Right ventricle myocardium inferior (tissue), 1 donor: Measurements from ENCODE around the gene ACIN1. TPM values are rescaled to one million over a fixed set of nuclear protein-coding genes. Genes with fewer than 3 reads are reported as not detected.

Experiments
- ATAC-seq: fragments of 200-7000 bp; cut with Tn5 transposase; one replicate; pipeline ENCODE4 v1.9.1; 2020; ENCODE audit warnings: mild to moderate bottlenecking, moderate library complexity
- DNase-seq: peaks from one replicate; pipeline ENCODE4 v3.0.0; 2021; ENCODE audit errors: missing footprints
- intact Hi-C: fragments of 100-400 bp; cut with DNase I; formaldehyde crosslinking; loops from one replicate; pipeline ENCODE4 v1.11.0; 2022
- long read RNA-seq: library from polyadenylated mRNA; unstranded; transcript quantifications from one replicate; pipeline ENCODE4 v2.0.0, GENCODE V29; 2021
- total RNA-seq: library from RNA; stranded (reverse); fragmentation: NEBNext Ultra II Directional; extraction: Animal tissue kit (Norgen Biotek cat#: 25700); gene quantifications from one replicate; pipeline ENCODE4 v1.2.1, GENCODE V29; 2021
- donor health status: DM: no; HTN: yes; CAD: no; lungs with severe emphysema.

ACIN1 gene
- total RNA-seq = 73.9 TPM
- long read RNA-seq, full-length matches to known transcripts = 3 of 15 reads
- long read RNA-seq, partial matches to known transcripts = 8 of 15 reads
- long read RNA-seq, other reads (novel, unspliced or antisense) = 4 of 15 reads

DNA sequence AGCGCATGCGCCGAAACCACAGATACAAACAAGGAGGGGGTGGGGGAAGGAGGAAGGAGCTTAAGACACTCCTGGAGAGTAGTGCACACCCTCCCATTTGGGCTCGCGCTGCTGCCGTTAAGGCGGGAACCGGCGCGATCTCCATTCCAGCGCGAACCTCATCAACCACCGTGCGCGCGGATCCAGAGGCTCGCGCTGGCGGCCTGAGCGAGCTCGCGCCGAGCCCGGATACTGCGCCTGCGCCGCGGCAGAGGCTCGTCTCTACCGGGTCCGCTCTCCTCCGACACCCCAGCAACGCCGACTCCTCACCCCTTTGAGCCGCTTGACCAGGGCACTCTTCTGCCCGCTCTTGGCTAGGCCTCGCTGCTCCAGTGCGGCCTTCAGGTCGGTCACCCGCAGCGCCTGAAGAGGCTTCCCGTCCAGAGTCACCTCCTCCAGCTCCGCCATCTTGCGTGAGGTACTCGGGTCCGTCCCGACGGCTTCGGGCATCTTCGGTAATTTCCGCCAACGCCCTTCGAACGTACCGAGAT is at the start of gene ACIN1:
Gene ACIN1 (minus strand): TSS at position 471 of the 530 bp plus-strand sequence. CDS start 24 bp downstream, at position 447.
- DNase-seq (peak; percentile 99), ATAC-seq (peak; percentile 63)
- intact Hi-C loops = loop anchor here (2.0 kb wide), 1 partner anchor 18 kb away; no protein-coding TSS in a partner anchor

DNA sequence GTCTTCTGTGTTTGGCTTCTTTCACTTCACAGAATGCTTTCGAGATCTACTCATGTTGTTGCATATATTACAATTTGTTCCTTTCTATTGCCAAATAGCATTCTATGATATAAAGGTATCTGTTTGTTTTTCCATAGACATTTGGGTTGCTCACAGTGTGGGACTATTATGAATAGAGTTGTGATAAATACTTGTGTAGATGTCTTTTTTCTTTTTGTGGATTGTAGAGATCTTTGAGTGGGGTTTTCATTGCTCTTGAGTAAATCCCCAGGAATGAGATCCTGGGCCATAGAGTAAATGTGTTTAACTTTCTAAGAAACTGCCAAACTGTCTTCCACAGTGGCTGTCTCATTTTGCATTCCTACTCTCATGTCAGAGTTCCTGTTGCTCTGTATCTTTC is 49.0 kb upstream of the ACIN1 start:
- no peak for DNase-seq
- intact Hi-C loops = no loop called here
- no peak for ATAC-seq

DNA sequence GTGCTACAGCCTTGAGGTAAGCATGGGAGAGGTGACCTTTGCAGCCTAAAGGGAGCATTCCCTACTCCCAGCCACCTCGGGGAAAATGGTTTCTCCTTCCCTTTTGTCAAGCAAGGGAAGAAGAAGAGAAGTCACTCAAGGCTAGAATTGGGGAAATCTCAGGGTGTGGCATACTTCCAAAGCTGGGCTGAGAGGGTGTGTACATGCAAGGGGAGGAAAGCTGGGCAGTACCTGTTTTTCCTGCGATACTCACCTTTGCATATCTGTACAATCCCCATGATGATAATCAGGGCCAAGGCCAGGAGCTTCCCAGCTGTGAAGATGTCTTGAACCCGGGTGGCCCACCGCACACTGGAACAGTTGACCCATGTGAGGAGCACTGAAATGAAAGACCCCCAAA is 47.9 kb upstream of the ACIN1 start:
- ATAC-seq (no peak), DNase-seq (no peak)

DNA sequence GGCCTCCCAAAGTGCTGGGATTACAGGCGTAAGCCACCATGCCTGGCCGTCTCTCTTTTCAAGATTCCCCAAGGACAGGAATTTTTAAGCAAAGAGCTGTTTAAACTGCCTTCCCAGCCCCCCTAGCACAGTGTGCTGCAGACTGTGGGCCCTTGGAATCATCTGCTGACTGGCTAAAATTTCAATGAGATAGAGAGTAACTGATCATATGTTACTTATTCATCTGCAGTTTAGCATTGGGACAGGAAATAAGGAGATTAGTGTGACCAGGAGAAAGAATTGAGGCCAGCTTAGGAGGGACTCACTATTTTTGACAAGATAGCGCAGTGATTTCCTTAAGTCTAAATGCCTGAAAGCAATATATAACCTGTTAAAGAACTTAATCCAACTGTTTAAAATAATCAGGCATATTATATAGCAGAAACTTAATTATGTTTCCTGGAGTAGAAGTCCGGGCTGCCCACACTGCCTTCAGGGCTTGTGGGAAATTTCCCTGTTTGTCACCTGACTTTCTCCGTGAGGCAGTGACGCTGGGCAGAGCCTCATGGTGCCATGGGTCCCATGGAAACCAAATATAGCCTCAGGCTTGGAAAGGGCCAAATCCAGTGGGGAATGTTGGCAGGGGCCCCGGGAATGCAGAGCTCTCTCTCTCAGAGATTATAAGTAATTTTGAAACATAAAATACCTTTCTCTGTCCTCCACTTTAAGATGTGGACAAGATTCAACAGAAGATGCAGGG is 46.9 kb upstream of the ACIN1 start:
- peak; percentile 89 for ATAC-seq
- DNase-seq = peak; percentile 86
- intact Hi-C loops = no loop called here

More for the DNA sequence above, 47.9 kb upstream of the ACIN1 start:
- intact Hi-C loops = no loop called here

GRCh38 chr14:23140371-23140770 is 45.4 kb upstream of the ACIN1 start:
- DNase-seq (no peak), ATAC-seq (no peak)
- intact Hi-C loops = no loop called here

- ATAC-seq = no peak
- DNase-seq = no peak
- intact Hi-C loops = no loop called here
Measured at GRCh38 chr14:23139874-23140273, 44.9 kb upstream of the ACIN1 start.

DNA sequence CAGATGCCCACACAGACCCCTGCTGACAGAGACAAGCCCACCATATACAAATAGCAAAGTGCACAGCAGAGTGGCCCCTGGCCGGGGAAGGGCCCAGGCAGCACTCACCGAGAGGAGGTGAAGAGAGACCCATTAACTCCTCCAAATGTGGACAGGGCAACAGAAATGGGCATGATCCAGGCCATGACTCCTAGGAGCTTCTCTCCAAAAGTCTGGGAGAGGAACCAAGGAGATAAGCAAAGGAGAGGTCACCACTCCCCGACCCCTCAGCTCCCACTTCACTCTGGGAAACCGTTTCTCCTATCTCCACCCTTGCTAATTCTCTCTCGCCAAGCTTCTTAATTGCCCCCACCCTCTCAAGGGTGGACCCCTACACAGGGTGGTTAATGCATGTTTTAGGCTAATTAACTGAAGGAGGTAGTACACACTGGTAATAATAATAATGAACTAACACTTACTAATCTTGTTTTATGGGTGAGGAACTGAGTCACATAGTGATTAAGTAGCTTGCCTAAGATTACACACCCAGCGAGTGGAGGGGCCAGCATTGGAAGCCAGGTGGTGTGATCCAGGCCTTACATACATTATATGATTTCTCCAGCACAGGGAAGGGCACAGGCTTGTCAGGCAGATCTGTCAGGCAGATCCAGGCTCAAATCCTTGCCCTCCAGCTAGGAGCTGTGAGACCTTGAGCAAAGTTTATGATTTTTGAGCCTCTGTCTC is 43.0 kb upstream of the ACIN1 start:
- intact Hi-C loops = no loop called here
- peak; percentile 17 for DNase-seq
- no peak for ATAC-seq

DNA sequence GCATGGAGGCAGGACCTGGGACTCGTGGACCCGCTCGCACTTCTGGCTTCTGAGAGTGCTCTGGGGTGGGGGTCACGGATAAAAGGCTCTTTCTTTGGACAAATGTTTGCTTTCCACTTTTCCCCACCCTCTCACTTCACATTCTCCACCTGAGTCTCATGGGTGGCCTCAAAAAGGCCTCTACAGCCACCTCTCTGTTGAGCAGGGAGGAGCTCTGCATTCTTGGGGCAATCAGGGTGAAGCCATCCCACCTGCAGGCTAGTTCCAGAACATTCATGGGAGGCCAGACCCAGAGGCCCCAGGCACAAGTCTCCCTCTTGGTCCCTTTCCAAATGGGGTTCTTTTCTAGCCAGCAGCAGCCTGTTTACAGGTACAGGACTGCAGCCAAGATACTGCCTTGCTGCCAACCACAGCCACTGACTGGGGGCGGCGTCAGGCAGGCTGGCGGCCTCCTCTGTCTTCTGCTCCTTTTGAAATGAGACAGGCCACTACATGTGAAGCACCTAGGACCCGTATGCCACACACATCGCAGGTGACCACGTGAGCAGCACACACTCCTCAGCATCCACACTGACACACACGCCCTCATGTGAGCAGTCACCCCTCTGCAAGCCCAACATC is 42.4 kb upstream of the ACIN1 start:
- ATAC-seq = peak; percentile 14
- intact Hi-C loops = no loop called here
- DNase-seq = peak; percentile 50

- ATAC-seq (no peak), DNase-seq (no peak)
- intact Hi-C loops = no loop called here
Measured at GRCh38 chr14:23136566-23137133, 41.7 kb upstream of the ACIN1 start.

GRCh38 chr14:23132970-23133369 is 38.0 kb upstream of the ACIN1 start:
- DNase-seq = peak; percentile 30
- intact Hi-C loops = no loop called here
- no peak for ATAC-seq

DNA sequence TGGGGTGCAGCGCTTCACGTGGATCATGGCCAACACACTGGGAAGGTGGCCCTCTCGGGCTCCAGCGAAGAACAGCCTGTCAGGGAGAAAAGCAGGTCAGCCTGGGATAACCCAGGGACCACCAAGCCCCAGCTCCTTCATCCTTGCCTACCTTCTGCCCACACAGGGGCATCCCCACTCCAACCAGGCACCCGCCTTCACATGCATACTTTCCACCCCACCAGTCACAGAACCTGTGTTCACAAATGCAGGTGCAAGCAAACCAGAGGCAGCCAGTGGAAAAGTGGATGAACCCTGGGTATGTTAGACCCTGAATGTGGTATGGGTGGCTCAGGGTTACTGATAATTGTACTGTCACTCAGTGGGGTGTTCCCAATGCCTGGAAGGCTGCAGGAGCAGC is 36.5 kb upstream of the ACIN1 start:
- no peak for ATAC-seq
- intact Hi-C loops = no loop called here
- peak; percentile 7 for DNase-seq

GRCh38 chr14:23130871-23131270 is 35.9 kb upstream of the ACIN1 start:
- peak; percentile 71 for DNase-seq
- intact Hi-C loops = no loop called here
- ATAC-seq = no peak

DNA sequence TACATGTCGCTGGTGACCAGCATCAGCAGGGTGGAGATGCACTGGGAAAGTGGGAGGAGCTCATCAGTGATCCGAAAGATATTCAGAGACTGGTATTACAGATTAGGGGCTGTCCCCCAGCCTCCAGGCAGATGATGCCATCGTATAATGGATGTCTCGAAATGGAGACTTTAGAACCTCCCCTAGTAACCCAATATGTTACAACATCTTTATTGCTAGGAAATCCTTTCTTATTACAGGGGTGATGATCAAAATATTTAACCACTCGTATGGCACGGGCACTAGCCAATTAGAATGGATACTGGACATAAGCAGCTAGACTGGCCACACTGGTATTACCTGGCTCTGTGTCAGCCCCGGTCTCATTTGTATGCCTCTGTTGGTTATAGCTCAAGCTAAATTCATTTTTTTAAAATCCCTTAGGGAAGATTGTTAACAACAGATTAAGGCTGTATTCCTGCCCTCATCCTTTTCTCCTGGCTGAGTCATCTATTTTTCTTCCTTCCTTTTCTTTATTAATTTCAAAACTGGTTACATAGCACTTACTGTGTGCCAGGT is 34.9 kb upstream of the ACIN1 start:
- DNase-seq (no peak), ATAC-seq (no peak)
- intact Hi-C loops = no loop called here

GRCh38 chr14:23128969-23129758 is 34.2 kb upstream of the ACIN1 start:
- no peak for DNase-seq
- no peak for ATAC-seq
- intact Hi-C loops = no loop called here

GRCh38 chr14:23127861-23128260 is 32.9 kb upstream of the ACIN1 start:
- ATAC-seq (no peak), DNase-seq (no peak)
- intact Hi-C loops = no loop called here

- intact Hi-C loops = no loop called here
- DNase-seq = no peak
- no peak for ATAC-seq
Measured at GRCh38 chr14:23126548-23127278, 31.8 kb upstream of the ACIN1 start.

GRCh38 chr14:23125933-23126524 is 31.1 kb upstream of the ACIN1 start:
- no peak for DNase-seq
- intact Hi-C loops = no loop called here
- peak; percentile 32 for ATAC-seq
